ENCODE results near the gene MMADHC. TPM values are rescaled to one million over a fixed set of nuclear protein-coding genes. Genes with fewer than 3 reads are reported as not detected.

The MMADHC gene
- total and polyA plus RNA-seq, 2 of the 13 experiments (the other 11 are each of a cell fraction or from before 2014, with no cell fraction given), result 90.2 to 210 TPM

DNA sequence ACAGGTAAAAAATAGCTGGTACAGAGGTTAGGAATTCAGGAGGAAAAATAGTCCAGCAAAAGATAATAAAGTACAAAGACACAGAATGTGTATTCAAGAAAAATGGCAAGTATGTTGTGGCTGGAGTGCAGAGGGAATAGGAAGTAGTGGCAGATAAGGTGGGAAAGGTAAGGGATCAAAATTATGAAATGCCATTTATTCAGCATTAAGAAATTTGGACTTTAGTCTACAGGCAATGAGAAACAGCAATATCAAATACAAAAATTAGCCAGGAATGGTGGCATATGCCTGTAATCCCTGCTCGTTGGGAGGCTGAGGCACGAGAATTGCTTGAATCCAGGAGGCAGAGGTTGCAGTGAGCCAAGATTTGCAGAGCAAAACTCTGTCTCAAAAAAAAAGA is 10.3 kb downstream of the MMADHC start:
- Histone ChIP-seq H3K9ac (ENCODE audit: insufficient read depth, low read depth, low read length) (no peak overlapping the region), H3K36me3 (replicated peaks in 1 of 2; ENCODE audit: control insufficient read depth in 1 of 2, insufficient read depth in 2 of 2, low read length in 2 of 2) (peaks cover 19 to 83% of the 10 kb centered on the region in 2 experiments), H3K27me3 (ENCODE audit: control insufficient read depth in 1 of 2, insufficient read depth in 2 of 2, low read length in 2 of 2) (no peaks in the 10 kb centered on the region), H3K79me2 (ENCODE audit: insufficient read depth, low read length) (peaks cover 6% of the 10 kb centered on the region), H2AFZ (ENCODE audit: low read length) (no peak overlapping the region), H3K4me1 (ENCODE audit: insufficient read depth, low read length) (peaks cover 12% of the 10 kb centered on the region), H4K20me1 (ENCODE audit: insufficient read depth, low read length) (peaks cover 8% of the 10 kb centered on the region; the same call in 1 of the 2 replicates), H3K4me3 (replicated peaks in 1 of 3; ENCODE audit: insufficient read depth in 1 of 3, low read depth in 2 of 3, low read length in 3 of 3) (no peak overlapping the region), H3K9me3 (ENCODE audit: low read length) (no peaks in the 10 kb centered on the region), H3K4me2 (ENCODE audit: low read depth, low read length) (no peak overlapping the region), H3K27ac (ENCODE audit: extremely low read length, insufficient read depth, low read length) (no peak overlapping the region)
- no TSS peak for BruUV-seq (replicated peaks)
- no peak for ATAC-seq
- FAIRE-seq, result no peak
- 91% methylated on average over 2 of the region's 2 CpGs for WGBS (ENCODE audit: low lambda C conversion rate)
- DNase-seq (ENCODE audit: low spot score), result no peak
- intact Hi-C loops (cut with micrococcal nuclease; ENCODE audit: unreplicated experiment), result no loop called here
- ChIA-PET CTCF (ENCODE audit: low intra/inter-chr PET ratio, low total read pairs) (no interaction called here), POLR2A (interaction anchor here (2.3 kb wide), 1 partner anchor 10 kb away, joined by 8 read pairs; the partner anchor contains the start of gene MMADHC)
- in situ Hi-C loops (cut with HindIII; ENCODE audit: extremely low pct_ligation_motif_present, low pct_unique_long_range_greater_than_20kb), result no loop called here
- TF ChIP-seq CEBPB (IDR thresholded peaks at IDR 0.05; ENCODE audit: borderline replicate concordance, low read depth, low read length) (no peak), NFRKB (IDR thresholded peaks at IDR 0.05) (no peak), FOXO1 (CRISPR knock-in tag; IDR thresholded peaks at IDR 0.05) (no peak), ZNF562 (CRISPR knock-in tag; IDR thresholded peaks at IDR 0.05; ENCODE audit: borderline replicate concordance) (no peak), ZMYM4 (CRISPR knock-in tag; IDR thresholded peaks at IDR 0.05) (no peak), ZNF234 (CRISPR knock-in tag; conservative IDR thresholded peaks at IDR 0.05) (no peak), MXI1 (IDR thresholded peaks at IDR 0.05; ENCODE audit: borderline replicate concordance, low read depth, low read length) (no peak), TOE1 (CRISPR knock-in tag; IDR thresholded peaks at IDR 0.05) (no peak), CBX1 (IDR thresholded peaks at IDR 0.05; ENCODE audit: low read depth) (no peak), FOXK1 (CRISPR knock-in tag; IDR thresholded peaks at IDR 0.05; ENCODE audit: borderline replicate concordance, low read depth) (no peak)
- TF ChIP-seq, protein P1, sequence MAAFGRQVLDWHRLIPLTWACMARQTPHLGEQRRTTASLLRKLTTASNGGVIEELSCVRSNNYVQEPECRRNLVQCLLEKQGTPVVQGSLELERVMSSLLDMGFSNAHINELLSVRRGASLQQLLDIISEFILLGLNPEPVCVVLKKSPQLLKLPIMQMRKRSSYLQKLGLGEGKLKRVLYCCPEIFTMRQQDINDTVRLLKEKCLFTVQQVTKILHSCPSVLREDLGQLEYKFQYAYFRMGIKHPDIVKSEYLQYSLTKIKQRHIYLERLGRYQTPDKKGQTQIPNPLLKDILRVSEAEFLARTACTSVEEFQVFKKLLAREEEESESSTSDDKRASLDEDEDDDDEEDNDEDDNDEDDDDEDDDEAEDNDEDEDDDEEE (CRISPR knock-in tag; IDR thresholded peaks at IDR 0.05), result no peak
- TF ChIP-seq, protein P2, sequence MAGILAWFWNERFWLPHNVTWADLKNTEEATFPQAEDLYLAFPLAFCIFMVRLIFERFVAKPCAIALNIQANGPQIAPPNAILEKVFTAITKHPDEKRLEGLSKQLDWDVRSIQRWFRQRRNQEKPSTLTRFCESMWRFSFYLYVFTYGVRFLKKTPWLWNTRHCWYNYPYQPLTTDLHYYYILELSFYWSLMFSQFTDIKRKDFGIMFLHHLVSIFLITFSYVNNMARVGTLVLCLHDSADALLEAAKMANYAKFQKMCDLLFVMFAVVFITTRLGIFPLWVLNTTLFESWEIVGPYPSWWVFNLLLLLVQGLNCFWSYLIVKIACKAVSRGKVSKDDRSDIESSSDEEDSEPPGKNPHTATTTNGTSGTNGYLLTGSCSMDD (CRISPR knock-in tag; IDR thresholded peaks at IDR 0.05), result no peak
- TF ChIP-seq, protein P3, sequence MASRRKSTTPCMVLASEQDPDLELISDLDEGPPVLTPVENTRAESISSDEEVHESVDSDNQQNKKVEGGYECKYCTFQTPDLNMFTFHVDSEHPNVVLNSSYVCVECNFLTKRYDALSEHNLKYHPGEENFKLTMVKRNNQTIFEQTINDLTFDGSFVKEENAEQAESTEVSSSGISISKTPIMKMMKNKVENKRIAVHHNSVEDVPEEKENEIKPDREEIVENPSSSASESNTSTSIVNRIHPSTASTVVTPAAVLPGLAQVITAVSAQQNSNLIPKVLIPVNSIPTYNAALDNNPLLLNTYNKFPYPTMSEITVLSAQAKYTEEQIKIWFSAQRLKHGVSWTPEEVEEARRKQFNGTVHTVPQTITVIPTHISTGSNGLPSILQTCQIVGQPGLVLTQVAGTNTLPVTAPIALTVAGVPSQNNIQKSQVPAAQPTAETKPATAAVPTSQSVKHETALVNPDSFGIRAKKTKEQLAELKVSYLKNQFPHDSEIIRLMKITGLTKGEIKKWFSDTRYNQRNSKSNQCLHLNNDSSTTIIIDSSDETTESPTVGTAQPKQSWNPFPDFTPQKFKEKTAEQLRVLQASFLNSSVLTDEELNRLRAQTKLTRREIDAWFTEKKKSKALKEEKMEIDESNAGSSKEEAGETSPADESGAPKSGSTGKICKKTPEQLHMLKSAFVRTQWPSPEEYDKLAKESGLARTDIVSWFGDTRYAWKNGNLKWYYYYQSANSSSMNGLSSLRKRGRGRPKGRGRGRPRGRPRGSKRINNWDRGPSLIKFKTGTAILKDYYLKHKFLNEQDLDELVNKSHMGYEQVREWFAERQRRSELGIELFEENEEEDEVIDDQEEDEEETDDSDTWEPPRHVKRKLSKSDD (CRISPR knock-in tag; IDR thresholded peaks at IDR 0.05; ENCODE audit: low read depth), result no peak
- TF ChIP-seq, protein P4, sequence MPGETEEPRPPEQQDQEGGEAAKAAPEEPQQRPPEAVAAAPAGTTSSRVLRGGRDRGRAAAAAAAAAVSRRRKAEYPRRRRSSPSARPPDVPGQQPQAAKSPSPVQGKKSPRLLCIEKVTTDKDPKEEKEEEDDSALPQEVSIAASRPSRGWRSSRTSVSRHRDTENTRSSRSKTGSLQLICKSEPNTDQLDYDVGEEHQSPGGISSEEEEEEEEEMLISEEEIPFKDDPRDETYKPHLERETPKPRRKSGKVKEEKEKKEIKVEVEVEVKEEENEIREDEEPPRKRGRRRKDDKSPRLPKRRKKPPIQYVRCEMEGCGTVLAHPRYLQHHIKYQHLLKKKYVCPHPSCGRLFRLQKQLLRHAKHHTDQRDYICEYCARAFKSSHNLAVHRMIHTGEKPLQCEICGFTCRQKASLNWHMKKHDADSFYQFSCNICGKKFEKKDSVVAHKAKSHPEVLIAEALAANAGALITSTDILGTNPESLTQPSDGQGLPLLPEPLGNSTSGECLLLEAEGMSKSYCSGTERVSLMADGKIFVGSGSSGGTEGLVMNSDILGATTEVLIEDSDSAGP (CRISPR knock-in tag; IDR thresholded peaks at IDR 0.05; ENCODE audit: borderline replicate concordance), result no peak
- TF ChIP-seq, protein P5, sequence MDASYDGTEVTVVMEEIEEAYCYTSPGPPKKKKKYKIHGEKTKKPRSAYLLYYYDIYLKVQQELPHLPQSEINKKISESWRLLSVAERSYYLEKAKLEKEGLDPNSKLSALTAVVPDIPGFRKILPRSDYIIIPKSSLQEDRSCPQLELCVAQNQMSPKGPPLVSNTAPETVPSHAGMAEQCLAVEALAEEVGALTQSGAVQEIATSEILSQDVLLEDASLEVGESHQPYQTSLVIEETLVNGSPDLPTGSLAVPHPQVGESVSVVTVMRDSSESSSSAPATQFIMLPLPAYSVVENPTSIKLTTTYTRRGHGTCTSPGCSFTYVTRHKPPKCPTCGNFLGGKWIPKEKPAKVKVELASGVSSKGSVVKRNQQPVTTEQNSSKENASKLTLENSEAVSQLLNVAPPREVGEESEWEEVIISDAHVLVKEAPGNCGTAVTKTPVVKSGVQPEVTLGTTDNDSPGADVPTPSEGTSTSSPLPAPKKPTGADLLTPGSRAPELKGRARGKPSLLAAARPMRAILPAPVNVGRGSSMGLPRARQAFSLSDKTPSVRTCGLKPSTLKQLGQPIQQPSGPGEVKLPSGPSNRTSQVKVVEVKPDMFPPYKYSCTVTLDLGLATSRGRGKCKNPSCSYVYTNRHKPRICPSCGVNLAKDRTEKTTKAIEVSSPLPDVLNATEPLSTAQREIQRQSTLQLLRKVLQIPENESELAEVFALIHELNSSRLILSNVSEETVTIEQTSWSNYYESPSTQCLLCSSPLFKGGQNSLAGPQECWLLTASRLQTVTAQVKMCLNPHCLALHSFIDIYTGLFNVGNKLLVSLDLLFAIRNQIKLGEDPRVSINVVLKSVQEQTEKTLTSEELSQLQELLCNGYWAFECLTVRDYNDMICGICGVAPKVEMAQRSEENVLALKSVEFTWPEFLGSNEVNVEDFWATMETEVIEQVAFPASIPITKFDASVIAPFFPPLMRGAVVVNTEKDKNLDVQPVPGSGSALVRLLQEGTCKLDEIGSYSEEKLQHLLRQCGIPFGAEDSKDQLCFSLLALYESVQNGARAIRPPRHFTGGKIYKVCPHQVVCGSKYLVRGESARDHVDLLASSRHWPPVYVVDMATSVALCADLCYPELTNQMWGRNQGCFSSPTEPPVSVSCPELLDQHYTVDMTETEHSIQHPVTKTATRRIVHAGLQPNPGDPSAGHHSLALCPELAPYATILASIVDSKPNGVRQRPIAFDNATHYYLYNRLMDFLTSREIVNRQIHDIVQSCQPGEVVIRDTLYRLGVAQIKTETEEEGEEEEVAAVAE (CRISPR knock-in tag; IDR thresholded peaks at IDR 0.05; ENCODE audit: borderline replicate concordance), result no peak

Data from HepG2 (cell line).